ENCODE data around the gene SLC44A2. TPM values are rescaled to one million over a fixed set of nuclear protein-coding genes. Genes with fewer than 3 reads are reported as not detected.

The SLC44A2 gene
- total and polyA plus RNA-seq, 9 donors: 18.1 to 137 (median 52.3) TPM

- intact Hi-C loops (cut with DNase I): no loop called here
- Histone ChIP-seq H3K27ac (no peak overlapping the region), H3K4me1 (ENCODE audit: insufficient read depth) (no peaks in the 10 kb centered on the region), H3K27me3 (no peaks in the 10 kb centered on the region), H3K36me3 (no peaks in the 10 kb centered on the region), H3K4me3 (no peak overlapping the region), H3K9me3 (no peaks in the 10 kb centered on the region)
- WGBS, 3 donors: 84 to 94% (median 88%) methylated on average over 15 of the region's 15 CpGs
- TF ChIP-seq EP300 (IDR thresholded peaks at IDR 0.05) (no peak), POLR2A (IDR thresholded peaks at IDR 0.05) (no peak), CTCF (IDR thresholded peaks at IDR 0.05) (no peak)
- no peak for DNase-seq
Measured at GRCh38 chr19:10680545-10681135, 55.3 kb downstream of the SLC44A2 start.

GRCh38 chr19:10681658-10682057 lies 56.3 kb downstream of the SLC44A2 start:
- no peaks in the 10 kb centered on the region for H3K4me1 ChIP-seq (ENCODE audit: insufficient read depth)
- intact Hi-C loops (cut with DNase I): no loop called here
- no peaks in the 10 kb centered on the region for H3K36me3 ChIP-seq
- no peaks in the 10 kb centered on the region for H3K27me3 ChIP-seq
- 88 to 98% (median 95%) methylated on average over 4 of the region's 4 CpGs for WGBS, 3 donors
- no peak overlapping the region for H3K4me3 ChIP-seq
- H3K27ac ChIP-seq: no peak overlapping the region
- no peak for DNase-seq
- TF ChIP-seq EP300 (IDR thresholded peaks at IDR 0.05) (no peak), POLR2A (IDR thresholded peaks at IDR 0.05) (no peak), CTCF (IDR thresholded peaks at IDR 0.05) (no peak)
- no peaks in the 10 kb centered on the region for H3K9me3 ChIP-seq

- Histone ChIP-seq H3K9me3 (no peaks in the 10 kb centered on the region), H3K27me3 (no peaks in the 10 kb centered on the region), H3K4me1 (ENCODE audit: insufficient read depth) (no peaks in the 10 kb centered on the region), H3K36me3 (no peaks in the 10 kb centered on the region), H3K27ac (no peak overlapping the region), H3K4me3 (no peak overlapping the region)
- no peak for DNase-seq
- intact Hi-C loops (cut with DNase I): no loop called here
- WGBS, 3 donors: 72 to 78% (median 76%) methylated on average over 15 of the region's 15 CpGs
- TF ChIP-seq CTCF (IDR thresholded peaks at IDR 0.05) (no peak), EP300 (IDR thresholded peaks at IDR 0.05) (no peak), POLR2A (IDR thresholded peaks at IDR 0.05) (no peak)
Measured at GRCh38 chr19:10682397-10683063, 57.2 kb downstream of the SLC44A2 start.

- Histone ChIP-seq H3K4me3 (no peak overlapping the region), H3K27me3 (no peaks in the 10 kb centered on the region), H3K36me3 (no peaks in the 10 kb centered on the region), H3K27ac (no peak overlapping the region), H3K9me3 (no peaks in the 10 kb centered on the region), H3K4me1 (ENCODE audit: insufficient read depth) (no peaks in the 10 kb centered on the region)
- intact Hi-C loops (cut with DNase I): no loop called here
- no peak for TF ChIP-seq EP300 (IDR thresholded peaks at IDR 0.05)
- TF ChIP-seq POLR2A (IDR thresholded peaks at IDR 0.05): no peak
- no peak for TF ChIP-seq CTCF (IDR thresholded peaks at IDR 0.05)
- WGBS, 3 donors: 86 to 87% (median 86%) methylated on average over 15 of the region's 15 CpGs
- DNase-seq: no peak
Measured at GRCh38 chr19:10683064-10683426, 57.7 kb downstream of the SLC44A2 start.

All from ovary (tissue), 9 donors.